H1 (cell line): ENCODE results near the gene DPH6. TPM values are rescaled to one million over a fixed set of nuclear protein-coding genes. Genes with fewer than 3 reads are reported as not detected.

Experiments used
- ATF2 ChIP-seq: IDR thresholded peaks from 2 replicates; pipeline ENCODE4 v1.6.1; 2012; ENCODE audit warnings: low read length, inconsistent platforms
- ATF3 ChIP-seq: IDR thresholded peaks from 2 replicates; pipeline ENCODE4 v1.6.1; 2011; ENCODE audit warnings: low read depth, mild to moderate bottlenecking, low read length; ENCODE audit not compliant: insufficient read depth
- BACH1 ChIP-seq: IDR thresholded peaks from 2 replicates; pipeline ENCODE4 v1.6.1; 2012; ENCODE audit warnings: low read length, improper control_type of control experiment
- BCL11A ChIP-seq, 2 experiments: IDR thresholded peaks; one replicate each; pipeline ENCODE4 v1.6.1; 2011; ENCODE audit warnings: low read depth in 2 of 2, low read length in 2 of 2, mild to moderate bottlenecking in 2 of 2
- CEBPB ChIP-seq: IDR thresholded peaks from 2 replicates; pipeline ENCODE4 v1.6.1; 2012; ENCODE audit warnings: low read depth, low read length
- CHD2 ChIP-seq: IDR thresholded peaks from 2 replicates; pipeline ENCODE4 v1.6.1; 2012; ENCODE audit warnings: low read length, improper control_type of control experiment
- CTBP2 ChIP-seq: IDR thresholded peaks from 2 replicates; pipeline ENCODE4 v1.7.0; 2011; ENCODE audit warnings: borderline replicate concordance, mild to moderate bottlenecking, moderate library complexity, mixed read lengths, low read length; ENCODE audit not compliant: insufficient read depth, insufficient read length
- EGR1 ChIP-seq: IDR thresholded peaks from 2 replicates; pipeline ENCODE4 v1.6.1; 2011; ENCODE audit warnings: low read depth, low read length, borderline replicate concordance
- EP300 ChIP-seq, 2 experiments: IDR thresholded peaks; 1 replicate in 1 of 2; 2 replicates in 1 of 2; pipeline ENCODE4 v1.6.1; 2011 to 2012; ENCODE audit warnings: low read depth in 2 of 2, low read length in 2 of 2, mild to moderate bottlenecking in 2 of 2, borderline replicate concordance in 1 of 2, inconsistent platforms in 1 of 2, moderate library complexity in 1 of 2
- HDAC2 ChIP-seq, 2 experiments: fragments of 300-600 bp in 1 of 2; sonication (generic) in 1 of 2; IDR thresholded peaks; 2 replicates each; pipeline ENCODE4 v1.6.1; 2011 to 2012; ENCODE audit warnings: low read depth in 2 of 2, low read length in 2 of 2, mild to moderate bottlenecking in 2 of 2, moderate library complexity in 2 of 2, borderline replicate concordance in 1 of 2, inconsistent platforms in 1 of 2
- KDM4A ChIP-seq: IDR thresholded peaks from one replicate; pipeline ENCODE4 v1.7.1; 2012; ENCODE audit warnings: low read depth, mild to moderate bottlenecking, moderate library complexity, low read length, inconsistent platforms; ENCODE audit not compliant: severe bottlenecking
- NANOG ChIP-seq: IDR thresholded peaks from 2 replicates; pipeline ENCODE4 v1.6.1; 2011; ENCODE audit warnings: low read length, low read depth, mild to moderate bottlenecking, inconsistent platforms; ENCODE audit not compliant: insufficient read depth, poor library complexity, severe bottlenecking
- POLR2AphosphoS5 ChIP-seq: IDR thresholded peaks from 2 replicates; pipeline ENCODE4 v1.6.1; 2011; ENCODE audit warnings: low read depth, low read length
- POU5F1 ChIP-seq: IDR thresholded peaks from 2 replicates; pipeline ENCODE4 v1.6.1; 2011; ENCODE audit warnings: low read depth, mild to moderate bottlenecking, low read length, moderate library complexity
- RNF2 ChIP-seq: fragments of 200-900, 300-1000 bp; sonication (generic); IDR thresholded peaks from 2 replicates; pipeline ENCODE4 v1.7.1; 2016; ENCODE audit warnings: borderline replicate concordance, low read depth, mild to moderate bottlenecking, antibody characterized with exemption, low read length; ENCODE audit not compliant: poor library complexity, severe bottlenecking; ENCODE audit errors: missing control alignments
- SIN3A ChIP-seq, 2 experiments: IDR thresholded peaks in 1 of 2; conservative IDR thresholded peaks in 1 of 2; 2 replicates each; pipeline ENCODE4 v1.6.1; 2011 to 2012; ENCODE audit warnings: low read length in 2 of 2, improper control_type of control experiment in 1 of 2, low read depth in 1 of 2, mild to moderate bottlenecking in 1 of 2
- SP2 ChIP-seq: IDR thresholded peaks from 2 replicates; pipeline ENCODE4 v1.6.1; 2012; ENCODE audit warnings: mild to moderate bottlenecking, low read length, inconsistent platforms
- SP4 ChIP-seq: IDR thresholded peaks from 2 replicates; pipeline ENCODE4 v1.6.1; 2012; ENCODE audit warnings: low read length, inconsistent platforms
- SRF ChIP-seq: IDR thresholded peaks from 2 replicates; pipeline ENCODE4 v1.6.1; 2011; ENCODE audit warnings: mild to moderate bottlenecking, low read depth, low read length, moderate library complexity
- TBP ChIP-seq: IDR thresholded peaks from 2 replicates; pipeline ENCODE4 v1.6.1; 2011; ENCODE audit warnings: low read depth, low read length, improper control_type of control experiment
- ZNF274 ChIP-seq: IDR thresholded peaks from 2 replicates; pipeline ENCODE4 v1.7.0; 2012; ENCODE audit warnings: low read length, borderline replicate concordance; ENCODE audit errors: extremely low read depth
- polyA plus RNA-seq, 7 experiments: library from polyadenylated mRNA; depleted of rRNA in 3 of 7; stranded (reverse) in 5 of 7; unstranded in 2 of 7; fragments of >200 nt in 5 of 7; fragments of 200-250 nt in 2 of 7; gene quantifications; 1 replicate in 5 of 7; 2 replicates in 1 of 7; 4 replicates in 1 of 7; pipeline versions ENCODE4 v1.2.1 to v1.2.3, GENCODE V29; 2011 to 2013; ENCODE audit warnings: missing spikeins in 2 of 7, mixed read lengths in 2 of 7
- total RNA-seq: library from RNA; stranded (reverse); fragmentation: NEBNext Ultra II Directional; extraction: Animal tissue kit (Norgen Biotek cat#: 25700); gene quantifications from 2 replicates; pipeline ENCODE4 v1.2.1, GENCODE V29; 2021

The DPH6 gene
- total and polyA plus RNA-seq, 2 of the 8 experiments (the other 6 are each of a cell fraction or from before 2014, with no cell fraction given), result 21.6 to 30.5 TPM

GRCh38 chr15:35547775-35548364, 1.9 kb upstream of the DPH6 start (continued):
- TF ChIP-seq ATF3, result no peak
- no peak for TF ChIP-seq ZNF274
- no peak for TF ChIP-seq CTBP2
- no peak for TF ChIP-seq SP4
- peak; percentile 56; the same call in 1 of the 2 replicates for TF ChIP-seq POLR2AphosphoS5
- TF ChIP-seq NANOG, result peak; percentile 88
- 0 out of 4 replicates have a peak, but pooled peaks of 1 of the 2 experiments have one; percentile 25 for TF ChIP-seq SIN3A (conservative IDR thresholded peaks at IDR 0.05 in 1 of 2, IDR thresholded peaks at IDR 0.05 in 1 of 2; ENCODE audit: low read depth in 1 of 2, low read length in 2 of 2)
- no peak for TF ChIP-seq RNF2
- TF ChIP-seq EGR1, result no peak
- TF ChIP-seq KDM4A, result no peak
- no peak for TF ChIP-seq CEBPB
- no peak for TF ChIP-seq SP2
- peak in 1 of 2 experiments; percentile 10; a peak in 1 of 3 replicates for TF ChIP-seq EP300 (IDR thresholded peaks at IDR 0.05; ENCODE audit: borderline replicate concordance in 1 of 2, low read depth in 2 of 2, low read length in 2 of 2)
- TF ChIP-seq BACH1, result no peak; the same call in 1 of the 2 replicates
- no peak for TF ChIP-seq ATF2
- no peak for TF ChIP-seq SRF
- peak; percentile 52 for TF ChIP-seq TBP
- TF ChIP-seq BCL11A (IDR thresholded peaks at IDR 0.05; ENCODE audit: low read depth in 2 of 2, low read length in 2 of 2), result no peak
- TF ChIP-seq CHD2, result no peak
- no peak for TF ChIP-seq HDAC2 (IDR thresholded peaks at IDR 0.05; ENCODE audit: borderline replicate concordance in 1 of 2, low read depth in 2 of 2, low read length in 2 of 2)
- peak; percentile 72; the same call in 1 of the 2 replicates for TF ChIP-seq POU5F1
